ENCODE data around the gene SYK.

Gene SYK

DNA sequence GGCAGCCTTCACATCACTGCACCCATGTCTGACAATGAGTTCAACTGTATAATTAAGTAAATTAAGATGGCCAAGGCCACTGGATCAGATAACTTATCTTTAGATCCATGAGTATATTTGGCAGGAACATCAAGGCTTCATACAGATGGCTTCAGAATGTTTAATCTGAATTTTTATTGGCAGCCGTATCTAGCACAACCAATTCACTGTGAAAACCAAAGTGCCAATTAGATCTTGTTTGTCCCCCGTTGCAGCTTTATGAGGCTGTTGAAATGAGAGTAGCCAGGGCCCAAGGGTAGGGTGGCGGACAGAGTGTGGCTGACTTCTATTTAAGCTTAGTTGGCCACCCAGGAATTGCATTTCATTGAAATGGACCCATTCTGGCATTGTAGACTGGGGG lies 137.7 kb downstream of the SYK start:
- Histone ChIP-seq H3K27me3 (no peaks in the 10 kb centered on the region), H3K27ac (no peak overlapping the region), H3K4me1 (ENCODE audit: control insufficient read depth in 1 of 2, insufficient read depth in 1 of 2, low read depth in 1 of 2, low read length in 1 of 2) (no peaks in the 10 kb centered on the region), H3K9me3 (no peaks in the 10 kb centered on the region), H3K36me3 (no peaks in the 10 kb centered on the region), H3K4me3 (ENCODE audit: low read depth in 1 of 2, low read length in 1 of 2) (no peak overlapping the region)
- TF ChIP-seq, protein P1, sequence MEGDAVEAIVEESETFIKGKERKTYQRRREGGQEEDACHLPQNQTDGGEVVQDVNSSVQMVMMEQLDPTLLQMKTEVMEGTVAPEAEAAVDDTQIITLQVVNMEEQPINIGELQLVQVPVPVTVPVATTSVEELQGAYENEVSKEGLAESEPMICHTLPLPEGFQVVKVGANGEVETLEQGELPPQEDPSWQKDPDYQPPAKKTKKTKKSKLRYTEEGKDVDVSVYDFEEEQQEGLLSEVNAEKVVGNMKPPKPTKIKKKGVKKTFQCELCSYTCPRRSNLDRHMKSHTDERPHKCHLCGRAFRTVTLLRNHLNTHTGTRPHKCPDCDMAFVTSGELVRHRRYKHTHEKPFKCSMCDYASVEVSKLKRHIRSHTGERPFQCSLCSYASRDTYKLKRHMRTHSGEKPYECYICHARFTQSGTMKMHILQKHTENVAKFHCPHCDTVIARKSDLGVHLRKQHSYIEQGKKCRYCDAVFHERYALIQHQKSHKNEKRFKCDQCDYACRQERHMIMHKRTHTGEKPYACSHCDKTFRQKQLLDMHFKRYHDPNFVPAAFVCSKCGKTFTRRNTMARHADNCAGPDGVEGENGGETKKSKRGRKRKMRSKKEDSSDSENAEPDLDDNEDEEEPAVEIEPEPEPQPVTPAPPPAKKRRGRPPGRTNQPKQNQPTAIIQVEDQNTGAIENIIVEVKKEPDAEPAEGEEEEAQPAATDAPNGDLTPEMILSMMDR (IDR thresholded peaks at IDR 0.05): no peak

DNA sequence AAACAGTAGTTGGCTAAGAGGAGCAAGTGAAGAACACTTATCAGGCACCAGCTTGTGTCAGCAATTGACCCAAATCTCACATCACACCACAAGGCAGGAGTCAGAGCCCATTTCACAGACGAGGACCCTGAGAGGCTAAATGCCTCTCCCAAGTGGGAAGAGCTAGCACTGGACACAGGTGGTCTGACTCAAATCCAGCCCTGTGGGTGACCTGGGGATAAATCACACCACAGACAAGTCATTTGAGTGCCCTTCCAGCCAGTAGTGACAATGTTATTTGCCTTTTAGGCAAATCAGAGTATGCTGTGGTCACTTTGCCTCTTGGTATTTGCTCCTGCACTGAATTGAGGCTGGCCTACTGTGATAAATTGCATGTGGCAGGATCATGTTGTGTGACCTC lies 138.7 kb downstream of the SYK start:
- Histone ChIP-seq H3K4me1 (ENCODE audit: control insufficient read depth in 1 of 2, insufficient read depth in 1 of 2, low read depth in 1 of 2, low read length in 1 of 2) (no peaks in the 10 kb centered on the region), H3K27ac (no peak overlapping the region), H3K27me3 (peaks cover under 1% of the 10 kb centered on the region)

DNA sequence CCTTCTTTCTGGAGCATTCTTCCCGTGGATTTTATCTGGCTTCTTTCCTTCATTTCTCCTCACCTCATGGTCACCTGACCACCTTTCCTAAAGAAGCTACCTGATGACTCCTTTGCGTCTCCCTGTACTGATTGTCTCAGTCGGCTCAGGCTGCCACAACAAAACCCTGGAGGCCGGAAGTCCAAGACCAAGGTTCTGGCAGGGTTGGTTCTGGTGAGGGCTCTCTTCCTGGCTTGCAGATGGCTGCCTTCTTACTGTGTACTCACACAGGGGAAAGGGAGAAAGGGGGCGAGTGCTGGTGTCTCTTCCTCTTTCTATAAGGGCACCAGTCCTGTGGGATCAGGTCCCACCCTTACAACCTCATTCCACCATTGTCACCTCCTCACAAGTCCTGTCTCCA lies 140.0 kb downstream of the SYK start:
- H3K27ac ChIP-seq: no peak overlapping the region
- no peaks in the 10 kb centered on the region for H3K4me1 ChIP-seq (ENCODE audit: control insufficient read depth in 1 of 2, insufficient read depth in 1 of 2, low read depth in 1 of 2, low read length in 1 of 2)
- no peak overlapping the region for H3K4me3 ChIP-seq (ENCODE audit: low read depth in 1 of 2, low read length in 1 of 2)
- H3K9me3 ChIP-seq: no peaks in the 10 kb centered on the region
- TF ChIP-seq, protein P1 (IDR thresholded peaks at IDR 0.05): no peak
- H3K27me3 ChIP-seq: peaks cover 15% of the 10 kb centered on the region
- no peaks in the 10 kb centered on the region for H3K36me3 ChIP-seq

More for the DNA sequence above, 138.7 kb downstream of the SYK start:
- TF ChIP-seq, protein P1 (IDR thresholded peaks at IDR 0.05): no peak
- Histone ChIP-seq H3K4me3 (ENCODE audit: low read depth in 1 of 2, low read length in 1 of 2) (no peak overlapping the region), H3K36me3 (no peaks in the 10 kb centered on the region), H3K9me3 (no peaks in the 10 kb centered on the region)

DNA sequence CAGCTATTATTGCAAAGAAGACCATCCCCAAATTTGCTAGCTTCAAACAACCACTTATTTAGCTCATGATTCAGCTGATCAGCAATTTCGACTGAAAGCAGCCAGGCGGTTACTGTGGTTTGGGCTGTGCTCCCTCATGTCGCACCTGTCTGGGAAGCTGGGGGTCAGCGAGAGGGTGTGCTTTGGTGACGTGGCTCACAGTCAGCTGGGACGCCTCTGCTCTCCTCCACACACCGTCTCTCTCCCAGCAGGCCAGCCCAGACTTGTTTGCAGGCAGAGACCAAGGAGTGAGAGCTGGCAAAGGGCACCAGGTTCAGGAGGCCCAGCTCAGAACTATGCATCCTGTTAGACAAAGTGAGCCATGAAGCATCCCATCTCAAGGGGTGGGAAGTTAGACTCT lies 140.9 kb downstream of the SYK start:
- Histone ChIP-seq H3K27ac (no peak overlapping the region), H3K4me1 (ENCODE audit: control insufficient read depth in 1 of 2, insufficient read depth in 1 of 2, low read depth in 1 of 2, low read length in 1 of 2) (no peaks in the 10 kb centered on the region), H3K27me3 (peaks cover 21% of the 10 kb centered on the region), H3K4me3 (ENCODE audit: low read depth in 1 of 2, low read length in 1 of 2) (no peak overlapping the region), H3K9me3 (no peaks in the 10 kb centered on the region), H3K36me3 (no peaks in the 10 kb centered on the region)
- TF ChIP-seq, protein P1 (IDR thresholded peaks at IDR 0.05): no peak

DNA sequence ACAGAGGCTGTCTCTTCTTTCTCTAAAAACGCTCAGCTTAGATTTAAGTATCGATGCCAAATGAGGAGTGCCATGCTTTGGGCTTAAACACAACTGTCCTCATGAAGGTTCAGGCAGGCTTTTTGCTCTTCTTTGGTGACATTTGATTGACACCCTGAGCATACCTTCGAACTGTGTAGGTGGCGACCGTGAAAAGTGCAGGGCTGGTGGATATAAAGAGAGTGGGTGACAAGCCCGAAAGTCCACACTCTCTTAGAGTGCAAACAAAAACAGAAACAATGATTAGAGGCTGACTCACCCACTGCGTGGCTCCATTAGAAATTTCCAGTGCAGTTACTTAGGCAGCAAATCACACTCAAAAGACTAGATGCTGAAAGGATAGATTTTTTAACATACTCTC lies 141.7 kb downstream of the SYK start:
- Histone ChIP-seq H3K9me3 (no peaks in the 10 kb centered on the region), H3K4me1 (ENCODE audit: control insufficient read depth in 1 of 2, insufficient read depth in 1 of 2, low read depth in 1 of 2, low read length in 1 of 2) (no peaks in the 10 kb centered on the region), H3K27me3 (peaks cover 29% of the 10 kb centered on the region), H3K36me3 (no peaks in the 10 kb centered on the region), H3K27ac (no peak overlapping the region), H3K4me3 (ENCODE audit: low read depth in 1 of 2, low read length in 1 of 2) (no peak overlapping the region)
- TF ChIP-seq, protein P1 (IDR thresholded peaks at IDR 0.05): no peak

DNA sequence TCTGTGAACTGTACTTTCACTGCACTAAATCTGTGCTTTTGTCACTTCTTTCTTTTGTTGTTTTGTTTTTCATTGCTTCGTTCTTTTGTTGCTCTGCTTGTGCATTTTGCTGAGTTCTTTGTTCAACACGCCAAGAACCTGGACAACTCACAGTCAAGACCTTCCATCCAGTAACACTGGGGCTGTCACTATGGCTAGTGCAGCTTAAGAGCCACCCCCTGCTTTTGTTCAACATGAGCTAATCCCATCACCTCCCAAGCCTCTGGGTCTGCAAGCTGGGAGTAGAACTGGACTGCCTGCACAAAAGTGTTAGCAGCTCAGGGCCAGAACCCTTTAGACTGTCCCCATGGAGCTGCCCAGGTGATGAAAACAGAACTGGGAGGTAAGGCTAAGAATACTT lies 143.7 kb downstream of the SYK start:
- H3K9me3 ChIP-seq: no peaks in the 10 kb centered on the region
- H3K27me3 ChIP-seq: peaks cover 46% of the 10 kb centered on the region
- H3K27ac ChIP-seq: no peak overlapping the region
- TF ChIP-seq, protein P1 (IDR thresholded peaks at IDR 0.05): no peak
- H3K36me3 ChIP-seq: no peaks in the 10 kb centered on the region
- H3K4me3 ChIP-seq (ENCODE audit: low read depth in 1 of 2, low read length in 1 of 2): no peak overlapping the region
- no peaks in the 10 kb centered on the region for H3K4me1 ChIP-seq (ENCODE audit: control insufficient read depth in 1 of 2, insufficient read depth in 1 of 2, low read depth in 1 of 2, low read length in 1 of 2)
